HPDE6-E6E7 (cell line): ENCODE data around the gene HES4.
A peak's percentile ranks its signal among the peaks of the same experiment; 100 is the strongest.
"Not testable (repeated sequence)": the region's sequence is repeated elsewhere in the genome, so short reads cannot be mapped to it uniquely, and the experiment has no call there.

ENCODE experiments used
- DNase-seq: peaks from one replicate; pipeline ENCODE4 v3.0.0; 2011; ENCODE audit warnings: missing footprints; ENCODE audit errors: extremely low spot score

Gene HES4

DNA sequence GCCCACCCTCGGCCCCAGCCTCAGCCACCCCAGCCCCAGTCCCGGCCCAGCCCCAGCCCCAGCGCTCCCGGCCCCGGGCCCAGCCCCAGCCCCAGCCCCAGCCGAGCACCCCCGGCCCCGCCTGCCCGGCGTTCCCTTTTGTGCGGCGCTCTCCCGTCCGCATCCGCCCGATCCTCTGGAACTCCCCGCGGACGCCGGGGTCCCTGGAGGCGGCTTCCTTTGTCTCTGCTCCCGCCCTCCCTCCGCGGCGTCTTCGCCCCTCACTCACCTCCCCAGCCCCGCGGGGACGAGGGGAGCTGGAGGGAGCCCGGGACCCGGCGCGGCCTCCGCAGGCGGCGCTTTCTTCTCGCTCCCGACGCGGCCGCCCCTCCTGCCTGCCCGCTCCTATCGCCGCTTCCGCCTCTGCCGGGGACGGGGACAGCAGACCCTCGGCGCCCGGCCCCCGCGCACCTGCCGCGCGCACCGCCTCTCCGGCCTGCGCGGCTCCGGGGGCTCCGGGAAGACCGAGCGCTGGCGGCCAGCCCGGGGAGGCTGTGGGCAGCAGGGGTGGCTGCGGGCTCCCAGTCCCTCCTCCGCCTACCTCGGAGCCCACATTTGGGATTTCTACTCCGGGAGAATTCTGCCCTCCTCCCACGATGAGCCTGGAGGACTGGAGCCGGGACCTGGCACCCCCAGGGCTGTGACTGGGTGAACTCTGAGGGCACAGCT is 34.0 kb upstream of the HES4 start:
- no peak for DNase-seq

DNA sequence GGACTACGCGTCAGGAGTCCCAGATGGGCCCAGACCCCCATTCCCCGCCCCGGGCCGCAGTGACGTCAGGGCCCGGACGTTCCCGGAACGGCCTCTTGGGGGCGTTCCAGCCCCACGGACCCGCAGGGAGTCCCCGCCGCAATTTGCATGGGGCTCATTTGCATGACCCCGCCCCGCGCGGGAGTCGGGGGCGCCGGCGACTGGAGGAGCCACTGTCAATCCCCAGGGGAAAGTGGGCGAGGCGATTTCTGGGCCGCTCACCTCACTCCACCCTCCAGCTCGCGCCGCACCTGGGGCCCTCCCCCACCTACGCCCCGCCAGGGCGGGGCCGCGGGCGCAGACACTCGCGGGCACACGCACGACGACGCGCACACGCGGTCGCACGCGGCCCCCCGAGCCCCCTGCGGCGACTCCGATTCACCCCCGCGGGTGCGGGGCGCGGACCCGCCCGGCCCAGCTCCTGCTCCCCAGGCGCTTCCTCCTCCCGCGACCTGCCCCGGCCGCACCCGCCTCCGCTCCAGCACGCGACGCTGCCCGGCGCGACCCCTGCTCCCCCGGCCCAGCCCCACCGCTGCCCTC is 33.2 kb upstream of the HES4 start:
- DNase-seq = no peak

DNA sequence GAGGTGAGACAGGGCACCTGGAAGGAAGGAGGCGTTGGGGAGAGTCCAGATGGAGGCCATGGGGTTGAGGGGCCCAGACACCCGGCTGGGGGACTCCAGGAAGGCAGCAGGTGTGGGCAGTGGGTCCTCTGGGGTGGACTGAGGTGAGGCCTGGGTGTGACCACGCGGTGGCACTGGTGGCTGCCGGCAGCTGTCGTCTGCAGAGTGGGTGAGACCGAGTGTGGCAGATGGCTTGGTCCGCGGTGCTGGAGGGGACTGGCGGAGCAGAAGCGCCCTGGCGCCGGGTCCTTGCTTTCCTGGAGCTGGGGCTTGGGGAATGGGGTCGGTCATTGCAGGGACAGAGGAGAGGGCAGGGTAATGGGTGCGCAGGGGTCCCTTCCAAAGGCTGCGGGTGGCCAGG is 32.5 kb upstream of the HES4 start:
- DNase-seq = no peak

DNA sequence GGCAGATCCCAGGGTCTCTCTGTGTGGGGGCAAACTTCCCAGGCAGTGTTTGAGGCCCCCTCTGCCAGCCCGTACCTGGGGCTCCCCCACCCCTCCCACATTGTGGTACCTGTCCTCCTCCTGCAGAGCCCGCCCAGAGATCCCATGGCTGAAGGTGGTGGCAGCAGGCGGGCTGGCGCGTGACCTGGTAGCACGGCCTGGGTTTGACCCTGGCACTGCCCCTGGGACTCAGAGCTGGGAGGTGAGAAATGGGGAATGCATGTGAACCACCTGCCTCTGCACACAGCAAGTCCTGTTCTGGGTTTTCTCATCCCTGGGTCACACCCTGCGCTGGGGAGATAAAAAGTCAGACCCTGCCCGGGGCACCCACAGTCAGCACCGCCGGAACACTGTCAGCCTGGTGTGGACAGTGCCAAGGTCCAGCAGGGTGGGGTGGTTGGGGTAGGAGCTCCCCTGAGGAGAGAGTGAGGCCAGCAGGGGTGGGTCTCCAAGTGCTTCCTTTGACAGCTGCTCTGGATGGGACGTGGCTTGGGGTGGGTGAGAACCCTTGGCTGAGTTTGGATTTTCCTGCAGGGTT is 31.9 kb upstream of the HES4 start:
- no peak for DNase-seq

GRCh38 chr1:1030867-1031658 is 31.2 kb upstream of the HES4 start:
- not testable (repeated sequence) for DNase-seq

- DNase-seq = no peak
Observed at GRCh38 chr1:1027791-1028190, 27.9 kb upstream of the HES4 start.

DNA sequence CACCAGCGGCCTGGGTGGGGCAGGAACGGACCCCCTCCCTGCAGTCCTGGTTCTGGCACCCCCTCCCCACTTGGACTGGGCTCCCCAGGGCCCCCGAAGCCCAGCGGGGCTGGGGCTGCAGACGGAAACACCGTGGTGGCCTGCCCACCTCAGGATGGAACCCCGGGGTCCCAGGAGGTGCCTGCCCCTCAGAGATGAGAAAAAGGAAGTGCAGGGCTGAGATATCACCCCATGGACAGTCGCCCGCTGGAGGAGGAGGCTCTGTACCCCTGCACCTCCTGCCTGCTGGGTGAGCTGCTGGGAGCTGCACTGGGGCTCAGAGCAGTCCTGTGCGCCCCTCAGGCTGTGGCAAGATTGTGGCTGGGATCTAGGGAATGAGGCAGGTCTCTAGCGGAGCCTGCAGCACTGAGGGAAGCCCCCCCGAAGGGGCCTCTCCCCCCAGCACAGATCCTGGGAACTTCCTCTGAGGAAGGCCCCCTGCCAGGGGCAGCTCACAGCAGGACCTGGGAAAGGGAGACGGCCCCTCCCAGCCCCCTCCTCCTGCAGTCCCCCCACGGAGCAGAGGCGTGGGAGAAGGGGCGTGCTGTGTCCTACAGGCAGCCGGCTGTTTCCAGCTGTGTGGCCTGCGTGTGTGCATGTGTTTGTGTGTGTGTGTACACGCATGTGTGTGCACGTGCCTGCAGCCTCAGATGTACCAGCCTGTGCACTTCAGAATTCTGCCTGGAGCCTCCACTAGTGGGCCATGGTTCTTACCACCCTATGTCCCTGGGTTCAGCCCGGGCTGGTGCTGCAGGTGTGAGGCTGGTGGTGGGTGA is 26.9 kb upstream of the HES4 start:
- DNase-seq = no peak

DNA sequence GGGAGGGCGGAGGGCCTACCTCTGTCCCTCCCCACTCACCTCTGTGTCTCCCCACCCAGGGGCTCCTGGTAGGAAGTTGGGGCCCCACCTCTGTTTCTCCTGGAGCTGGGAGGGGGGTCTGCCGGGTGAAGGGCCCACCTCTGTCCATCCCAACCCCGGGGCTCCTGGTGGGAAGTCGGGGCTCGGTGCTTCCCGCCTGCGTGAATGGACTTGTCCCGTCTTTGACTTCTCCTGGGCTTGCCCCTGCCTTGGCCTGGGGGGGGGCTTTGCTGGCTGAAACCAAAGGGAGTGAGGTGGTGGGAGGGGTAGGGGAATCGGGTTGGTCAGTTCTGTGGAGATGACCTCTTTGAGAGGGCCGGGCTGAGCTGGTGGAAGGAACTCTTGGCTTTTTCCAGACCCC is 25.8 kb upstream of the HES4 start:
- no peak for DNase-seq

DNA sequence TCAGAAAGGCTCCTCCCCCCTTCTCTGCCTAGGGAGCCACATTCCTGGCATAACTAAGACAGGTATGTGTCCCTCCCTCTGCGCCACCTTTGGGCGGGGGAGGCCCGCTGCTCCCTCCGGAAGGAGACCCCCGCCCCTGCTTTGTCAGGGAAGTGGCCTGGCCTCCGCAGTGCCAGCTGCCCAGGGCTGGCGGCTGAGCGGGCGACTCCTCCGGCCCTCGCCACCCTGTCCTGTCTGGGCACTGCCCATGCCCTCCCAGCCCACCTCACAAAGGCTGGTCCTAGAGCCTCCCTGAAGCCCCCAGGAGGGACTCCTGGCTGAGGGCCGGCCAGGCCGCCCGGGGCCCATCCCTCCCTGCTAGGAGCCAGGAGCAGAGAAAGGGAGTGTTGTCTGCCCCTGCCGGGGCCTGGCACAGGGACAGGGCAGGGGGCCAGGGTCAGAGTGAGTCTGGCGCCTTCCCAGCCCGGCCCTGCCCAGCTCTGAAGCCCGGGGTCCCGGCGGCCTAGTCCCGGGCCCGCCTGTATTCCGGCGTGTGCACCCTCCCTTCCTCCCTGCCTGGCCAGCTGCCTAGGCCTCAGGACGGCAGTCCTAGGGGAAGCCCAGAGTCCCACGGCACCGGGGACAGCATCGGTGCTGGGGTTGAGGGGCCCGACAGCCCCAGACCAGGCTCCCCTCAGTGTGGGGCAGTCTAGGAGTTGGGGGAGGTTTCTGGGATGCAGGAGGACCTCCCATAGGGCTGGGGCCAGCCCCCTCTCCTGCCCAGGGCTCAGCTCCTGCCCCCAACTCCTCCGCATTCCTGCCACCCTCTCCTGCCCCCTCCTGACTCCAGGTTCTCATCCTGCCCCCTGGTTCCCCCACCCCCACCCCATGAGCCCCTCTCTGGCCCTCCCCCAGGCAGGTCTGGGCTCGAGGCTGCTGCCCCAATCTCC is 25.1 kb upstream of the HES4 start:
- peak; percentile 79 for DNase-seq

DNA sequence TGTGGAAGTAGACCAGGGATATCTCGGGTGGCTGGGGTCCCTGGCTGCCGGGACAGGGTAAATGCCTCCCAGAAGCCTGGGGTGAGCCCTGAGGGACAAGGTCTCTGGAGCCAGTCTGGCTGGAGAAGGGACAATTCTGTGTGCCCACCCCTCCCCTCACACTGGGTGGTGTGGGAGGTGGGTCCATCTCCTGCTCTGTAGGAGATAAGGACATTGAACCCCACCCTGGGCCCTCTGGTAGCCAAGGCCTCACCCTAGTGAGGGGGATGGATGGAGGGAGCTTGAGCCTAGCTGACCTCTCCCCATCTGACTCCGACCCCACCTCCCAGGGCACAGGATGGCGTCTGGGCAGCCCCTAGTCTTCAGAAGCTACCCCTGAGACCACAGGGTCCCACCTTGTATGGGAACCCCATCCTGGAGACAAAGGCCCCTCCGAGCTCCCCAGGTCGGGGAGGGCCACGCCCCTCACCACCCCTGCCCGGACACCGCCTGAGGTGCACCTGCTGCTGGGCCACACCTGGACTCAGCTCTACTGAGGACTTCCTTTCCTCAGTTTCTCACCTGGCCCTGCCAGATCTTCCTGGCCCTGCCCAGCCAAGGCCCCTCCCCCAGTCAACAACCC is 24.4 kb upstream of the HES4 start:
- no peak for DNase-seq

DNA sequence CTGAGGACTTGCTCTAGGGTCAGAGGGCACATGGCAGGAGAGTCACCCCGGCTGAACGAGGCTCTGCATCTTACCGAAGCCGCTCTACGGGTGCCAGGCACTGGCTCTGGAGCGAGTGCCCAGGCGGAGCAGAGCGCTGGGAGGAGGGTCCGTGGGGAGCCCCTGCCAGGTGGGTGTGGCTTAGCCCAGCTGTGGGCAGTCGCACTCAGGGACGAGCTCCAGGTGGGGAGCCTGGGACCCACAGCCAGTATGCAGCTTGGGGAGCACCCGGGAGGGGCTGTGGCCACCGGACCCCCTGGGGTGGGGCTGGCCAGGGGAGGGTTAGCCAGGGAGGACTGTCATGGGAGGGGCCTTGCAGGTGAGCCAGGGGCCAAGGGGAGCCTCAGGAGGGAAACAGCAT is 23.8 kb upstream of the HES4 start:
- no peak for DNase-seq

DNA sequence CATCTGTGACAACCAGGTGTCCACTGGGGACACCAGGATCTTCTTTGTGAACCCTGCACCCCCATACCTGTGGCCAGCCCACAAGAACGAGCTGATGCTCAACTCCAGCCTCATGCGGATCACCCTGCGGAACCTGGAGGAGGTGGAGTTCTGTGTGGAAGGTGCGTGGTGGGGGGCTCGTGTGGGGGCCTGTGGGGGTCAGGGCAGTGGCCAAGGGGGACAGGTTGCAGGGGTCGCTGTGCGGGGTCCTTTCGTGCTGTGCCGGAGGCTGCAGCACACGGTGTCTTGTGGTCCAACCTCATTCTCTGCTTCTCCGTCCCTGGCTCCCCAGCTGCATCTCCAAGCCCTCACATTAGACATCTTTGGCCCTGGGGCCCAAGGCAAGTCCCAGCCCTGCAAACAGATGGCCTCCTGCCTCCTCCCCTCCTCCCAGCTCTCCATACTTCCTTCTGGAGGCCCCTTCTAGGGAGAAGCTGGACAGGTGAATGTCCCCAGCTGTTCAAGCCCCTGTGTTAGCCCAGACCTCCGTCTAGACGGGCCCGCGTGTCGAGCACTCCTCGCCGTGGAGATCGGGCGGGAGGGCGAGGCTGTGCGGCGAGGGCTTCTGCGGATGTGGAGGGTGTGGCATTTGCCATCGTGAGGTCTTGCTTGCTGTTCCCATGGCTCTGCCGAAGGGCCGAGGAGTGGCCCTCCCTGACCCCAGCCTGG is 22.6 kb upstream of the HES4 start:
- no peak for DNase-seq

GRCh38 chr1:1021920-1022259 is 22.0 kb upstream of the HES4 start:
- DNase-seq = no peak

GRCh38 chr1:1021010-1021919 is 21.4 kb upstream of the HES4 start:
- DNase-seq = no peak

- no peak for DNase-seq
Observed at GRCh38 chr1:1020415-1021009, 20.6 kb upstream of the HES4 start.

DNA sequence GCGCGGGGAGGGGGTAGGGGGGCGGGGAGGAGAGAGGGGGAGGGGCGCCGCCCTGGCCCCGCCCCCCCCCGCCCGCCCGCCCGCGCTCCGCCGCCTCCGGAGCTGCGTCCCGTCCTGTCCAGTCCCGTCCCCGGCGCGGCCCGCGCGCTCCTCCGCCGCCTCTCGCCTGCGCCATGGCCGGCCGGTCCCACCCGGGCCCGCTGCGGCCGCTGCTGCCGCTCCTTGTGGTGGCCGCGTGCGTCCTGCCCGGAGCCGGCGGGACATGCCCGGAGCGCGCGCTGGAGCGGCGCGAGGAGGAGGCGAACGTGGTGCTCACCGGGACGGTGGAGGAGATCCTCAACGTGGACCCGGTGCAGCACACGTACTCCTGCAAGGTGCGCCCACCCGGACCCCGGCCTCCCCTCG is 20.1 kb upstream of the HES4 start, which contains the start of gene AGRN:
Gene AGRN, plus strand, starts transcription at position 121 of the 405 bp plus-strand sequence. Its CDS starts 53 bp downstream, at position 174.
- no peak for DNase-seq

- peak; percentile 79 for DNase-seq
Observed at GRCh38 chr1:1019122-1019999, 19.5 kb upstream of the HES4 start.
